GM15510 (cell line): ENCODE results near the gene LPO.

Experiments used
- POLR2A ChIP-seq: IDR thresholded peaks from 3 replicates; pipeline ENCODE4 v1.6.1; 2011; ENCODE audit warnings: borderline replicate concordance; ENCODE audit not compliant: insufficient read length; ENCODE audit errors: extremely low read depth

LPO gene

GRCh38 chr17:58267347-58268324 is 29.3 kb downstream of the LPO start:
- no peak for TF ChIP-seq POLR2A

GRCh38 chr17:58268326-58268725 is 29.9 kb downstream of the LPO start:
- TF ChIP-seq POLR2A, result no peak

- TF ChIP-seq POLR2A, result no peak
Observed at GRCh38 chr17:58268774-58269556, 30.6 kb downstream of the LPO start.

GRCh38 chr17:58269557-58270291 is 31.3 kb downstream of the LPO start:
- no peak for TF ChIP-seq POLR2A

GRCh38 chr17:58270476-58271215 is 32.3 kb downstream of the LPO start:
- TF ChIP-seq POLR2A, result no peak

GRCh38 chr17:58271216-58271931 is 33.0 kb downstream of the LPO start:
- no peak for TF ChIP-seq POLR2A

- no peak for TF ChIP-seq POLR2A
Observed at GRCh38 chr17:58272367-58273280, 34.2 kb downstream of the LPO start.

GRCh38 chr17:58273453-58274104 is 35.2 kb downstream of the LPO start:
- TF ChIP-seq POLR2A, result no peak

- TF ChIP-seq POLR2A, result no peak
Observed at GRCh38 chr17:58275417-58275816, 37.0 kb downstream of the LPO start.

GRCh38 chr17:58276423-58276822 is 38.0 kb downstream of the LPO start:
- no peak for TF ChIP-seq POLR2A

GRCh38 chr17:58277107-58277801 is 38.9 kb downstream of the LPO start:
- TF ChIP-seq POLR2A, result no peak
